Astrocyte (in vitro differentiated cells and primary cell): ENCODE results near the gene OR10V1. TPM values are rescaled to one million over a fixed set of nuclear protein-coding genes. Genes with fewer than 3 reads are reported as not detected.

Source experiments
- DNase-seq: peaks from one replicate; pipeline ENCODE4 v3.0.0-alpha.2; 2010; ENCODE audit warnings: low read depth
- FAIRE-seq: peaks from 2 replicates; lab custom pipeline; 2011; peaks lifted over from hg19 to GRCh38; lab: Jason Lieb, UNC
- H2AFZ ChIP-seq: 2 replicates; pipeline ENCODE4 v1.6.0; 2012; ENCODE audit warnings: low read depth, low read length, inconsistent platforms
- H3K27ac ChIP-seq: 2 replicates; pipeline ENCODE4 v1.5.1; 2011; ENCODE audit warnings: low read depth, low read length, inconsistent platforms
- H3K27me3 ChIP-seq: 2 replicates; pipeline ENCODE4 v1.6.0; 2011; ENCODE audit warnings: low read length, inconsistent platforms; ENCODE audit not compliant: insufficient read depth
- H3K36me3 ChIP-seq: 2 replicates; pipeline ENCODE4 v1.5.1; 2011; ENCODE audit warnings: low read length, inconsistent platforms; ENCODE audit not compliant: insufficient read depth
- H3K4me1 ChIP-seq: 2 replicates; pipeline ENCODE4 v1.5.1; 2011; ENCODE audit warnings: low read length, inconsistent platforms; ENCODE audit not compliant: insufficient read depth
- H3K4me2 ChIP-seq: 2 replicates; pipeline ENCODE4 v1.6.0; 2012; ENCODE audit warnings: low read length, inconsistent platforms
- H3K4me3 ChIP-seq: 2 replicates; pipeline ENCODE4 v1.5.1; 2011; ENCODE audit warnings: low read depth, mild to moderate bottlenecking, low read length, inconsistent platforms; ENCODE audit not compliant: insufficient read depth
- H3K79me2 ChIP-seq: 2 replicates; pipeline ENCODE4 v1.6.0; 2012; ENCODE audit warnings: mild to moderate bottlenecking, low read length, inconsistent platforms; ENCODE audit not compliant: insufficient read depth
- H3K9ac ChIP-seq: 2 replicates; pipeline ENCODE4 v1.6.0; 2012; ENCODE audit warnings: mild to moderate bottlenecking, low read length, inconsistent platforms
- H3K9me3 ChIP-seq: 2 replicates; pipeline ENCODE4 v1.5.1; 2012; ENCODE audit warnings: low read depth, mild to moderate bottlenecking, low read length, inconsistent platforms; ENCODE audit not compliant: insufficient read depth
- H4K20me1 ChIP-seq: 2 replicates; pipeline ENCODE4 v1.6.0; 2012; ENCODE audit warnings: low read length, inconsistent platforms; ENCODE audit not compliant: insufficient read depth
- H3K27ac Mint-ChIP-seq: one replicate; pipeline ENCODE4 v1.8.0; 2021; ENCODE audit warnings: mild to moderate bottlenecking, mixed read lengths; ENCODE audit not compliant: unreplicated experiment
- H3K27me3 Mint-ChIP-seq: one replicate; pipeline ENCODE4 v1.8.0; 2021; ENCODE audit warnings: low read depth, mixed read lengths; ENCODE audit not compliant: unreplicated experiment
- H3K36me3 Mint-ChIP-seq: one replicate; pipeline ENCODE4 v1.8.0; 2021; ENCODE audit warnings: low read depth, mixed read lengths; ENCODE audit not compliant: unreplicated experiment
- H3K4me1 Mint-ChIP-seq: one replicate; pipeline ENCODE4 v1.8.0; 2021; ENCODE audit warnings: low read depth, mixed read lengths; ENCODE audit not compliant: unreplicated experiment
- H3K4me3 Mint-ChIP-seq: one replicate; pipeline ENCODE4 v1.8.0; 2021; ENCODE audit warnings: mild to moderate bottlenecking, moderate library complexity, mixed read lengths; ENCODE audit not compliant: unreplicated experiment
- H3K9me3 Mint-ChIP-seq: one replicate; pipeline ENCODE4 v1.8.0; 2021; ENCODE audit warnings: mild to moderate bottlenecking, mixed read lengths; ENCODE audit not compliant: unreplicated experiment
- CTCF ChIP-seq: IDR thresholded peaks from 2 replicates; pipeline ENCODE4 v1.5.1; 2011; ENCODE audit warnings: low read depth, mild to moderate bottlenecking, inconsistent platforms, low read length, moderate library complexity; ENCODE audit not compliant: insufficient read depth
- EZH2 ChIP-seq: IDR thresholded peaks from 2 replicates; pipeline ENCODE4 v1.6.1; 2012; ENCODE audit warnings: mild to moderate bottlenecking, low read length, inconsistent platforms; ENCODE audit not compliant: insufficient read depth
- total RNA-seq: library from RNA; stranded (reverse); gene quantifications from 2 replicates; pipeline ENCODE4 v1.2.1, GENCODE V29; 2021

Gene OR10V1
- total RNA-seq, 1 donor from 2014 or later: not detected

- FAIRE-seq: no peak
- peak; percentile 46 for DNase-seq
- H3K4me1 Mint-ChIP-seq: peaks cover 10% of the 10 kb centered on the region
These were observed 41.4 kb upstream of the OR10V1 start, which contains the start of gene STX3 for GRCh38 chr11:59754859-59755700. TSS of gene STX3 (plus strand) at chr11:59755376. CDS start at chr11:59755606, 230 bp downstream.

GRCh38 chr11:59754494-59754858, 40.8 kb upstream of the OR10V1 start:
- peak overlapping the region; percentile 83 for H3K9ac ChIP-seq
- no peaks in the 10 kb centered on the region for H3K9me3 Mint-ChIP-seq
- H3K9me3 ChIP-seq: no peaks in the 10 kb centered on the region
- H3K79me2 ChIP-seq: peaks cover 22% of the 10 kb centered on the region
- no peaks in the 10 kb centered on the region for H3K27me3 ChIP-seq
- H3K4me3 ChIP-seq: peak overlapping the region; percentile 83
- peaks cover 10% of the 10 kb centered on the region for H3K4me1 Mint-ChIP-seq
- H3K36me3 ChIP-seq: no peaks in the 10 kb centered on the region
- H3K4me3 Mint-ChIP-seq: peak overlapping the region; percentile 99
- H3K27ac ChIP-seq: peak overlapping the region; percentile 75
- FAIRE-seq (no peak), DNase-seq (no peak)
- H3K4me1 ChIP-seq: peaks cover 20% of the 10 kb centered on the region
- no peaks in the 10 kb centered on the region for H3K27me3 Mint-ChIP-seq
- peak overlapping the region; percentile 99 for H3K4me2 ChIP-seq
- peaks cover 31% of the 10 kb centered on the region for H4K20me1 ChIP-seq
- H3K36me3 Mint-ChIP-seq: peaks cover 9% of the 10 kb centered on the region
- peak overlapping the region; percentile 96 for H3K27ac Mint-ChIP-seq
- TF ChIP-seq CTCF (no peak), EZH2 (no peak)
- peak overlapping the region; percentile 89 for H2AFZ ChIP-seq

More at GRCh38 chr11:59754859-59755700, 41.4 kb upstream of the OR10V1 start, which contains the start of gene STX3:
- peak within 1 kb of the TSS; percentile 75 for H3K27ac ChIP-seq
- H3K4me3 ChIP-seq: peak within 1 kb of the TSS; percentile 83
- peaks cover 20% of the 10 kb centered on the region for H3K4me1 ChIP-seq
- no peaks in the 10 kb centered on the region for H3K27me3 ChIP-seq
- peak within 1 kb of the TSS; percentile 99 for H3K4me2 ChIP-seq
- Mint-ChIP-seq H3K9me3 (no peaks in the 10 kb centered on the region), H3K27me3 (no peaks in the 10 kb centered on the region), H3K27ac (peak within 1 kb of the TSS; percentile 96), H3K36me3 (peaks cover 11% of the 10 kb centered on the region), H3K4me3 (peak within 1 kb of the TSS; percentile 99)
- peak within 1 kb of the TSS; percentile 83 for H3K9ac ChIP-seq
- H3K36me3 ChIP-seq: no peaks in the 10 kb centered on the region
- TF ChIP-seq EZH2 (no peak), CTCF (no peak)
- H4K20me1 ChIP-seq: peaks cover 34% of the 10 kb centered on the region
- H2AFZ ChIP-seq: peak within 1 kb of the TSS; percentile 89
- peaks cover 24% of the 10 kb centered on the region for H3K79me2 ChIP-seq
- H3K9me3 ChIP-seq: no peaks in the 10 kb centered on the region
